Upper lobe of left lung (tissue), 4 donors: ENCODE data around the gene SLC16A1.

ENCODE experiments used
- POLR2A ChIP-seq, 4 donors: fragments of 450-650 bp; IDR thresholded peaks; one replicate each; pipeline ENCODE4 v1.5.1; 2016 to 2017; ENCODE audit warnings: antibody characterized with exemption in 4 of 4, mild to moderate bottlenecking in 2 of 4
- TF ChIP-seq, protein P1 (sequence below), 6 experiments: fragments of 450-650 bp in 4 of 6; fragments of 200-600 bp in 2 of 6; sonication (generic) in 2 of 6; IDR thresholded peaks; one replicate each; pipeline ENCODE4 v1.5.1; 2016 to 2019; ENCODE audit warnings: antibody characterized with exemption in 6 of 6

DNA sequence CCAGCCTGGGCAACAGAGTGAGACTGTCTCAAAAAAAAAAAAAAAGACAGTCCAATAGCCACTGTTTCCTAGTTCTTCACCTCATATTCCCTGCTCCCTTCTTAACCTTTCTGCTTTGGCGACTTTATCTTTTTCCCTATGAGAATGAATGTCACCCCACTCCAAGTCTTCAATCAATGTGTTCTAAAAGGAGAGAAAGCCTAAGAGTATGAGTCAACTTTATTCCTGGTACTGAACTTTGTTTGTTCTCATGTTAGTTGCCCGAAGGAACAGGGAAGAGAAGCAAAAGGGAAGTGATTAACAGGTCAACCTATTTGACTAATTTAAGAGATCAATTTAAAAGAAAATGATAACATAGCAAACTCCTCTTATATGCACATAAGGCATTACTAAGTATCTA lies 39.9 kb upstream of the SLC16A1 start:
- TF ChIP-seq, protein P1, sequence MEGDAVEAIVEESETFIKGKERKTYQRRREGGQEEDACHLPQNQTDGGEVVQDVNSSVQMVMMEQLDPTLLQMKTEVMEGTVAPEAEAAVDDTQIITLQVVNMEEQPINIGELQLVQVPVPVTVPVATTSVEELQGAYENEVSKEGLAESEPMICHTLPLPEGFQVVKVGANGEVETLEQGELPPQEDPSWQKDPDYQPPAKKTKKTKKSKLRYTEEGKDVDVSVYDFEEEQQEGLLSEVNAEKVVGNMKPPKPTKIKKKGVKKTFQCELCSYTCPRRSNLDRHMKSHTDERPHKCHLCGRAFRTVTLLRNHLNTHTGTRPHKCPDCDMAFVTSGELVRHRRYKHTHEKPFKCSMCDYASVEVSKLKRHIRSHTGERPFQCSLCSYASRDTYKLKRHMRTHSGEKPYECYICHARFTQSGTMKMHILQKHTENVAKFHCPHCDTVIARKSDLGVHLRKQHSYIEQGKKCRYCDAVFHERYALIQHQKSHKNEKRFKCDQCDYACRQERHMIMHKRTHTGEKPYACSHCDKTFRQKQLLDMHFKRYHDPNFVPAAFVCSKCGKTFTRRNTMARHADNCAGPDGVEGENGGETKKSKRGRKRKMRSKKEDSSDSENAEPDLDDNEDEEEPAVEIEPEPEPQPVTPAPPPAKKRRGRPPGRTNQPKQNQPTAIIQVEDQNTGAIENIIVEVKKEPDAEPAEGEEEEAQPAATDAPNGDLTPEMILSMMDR (IDR thresholded peaks at IDR 0.05), result no peak
- no peak for TF ChIP-seq POLR2A (IDR thresholded peaks at IDR 0.05)
